Measurements from ENCODE around the gene POMGNT2. TPM values are rescaled to one million over a fixed set of nuclear protein-coding genes. Genes with fewer than 3 reads are reported as not detected.

POMGNT2 gene
- total and polyA plus RNA-seq, 2 donors (not counting 1 experiment from before 2014, with no cell fraction given): 2.8 to 3.1 TPM

DNA sequence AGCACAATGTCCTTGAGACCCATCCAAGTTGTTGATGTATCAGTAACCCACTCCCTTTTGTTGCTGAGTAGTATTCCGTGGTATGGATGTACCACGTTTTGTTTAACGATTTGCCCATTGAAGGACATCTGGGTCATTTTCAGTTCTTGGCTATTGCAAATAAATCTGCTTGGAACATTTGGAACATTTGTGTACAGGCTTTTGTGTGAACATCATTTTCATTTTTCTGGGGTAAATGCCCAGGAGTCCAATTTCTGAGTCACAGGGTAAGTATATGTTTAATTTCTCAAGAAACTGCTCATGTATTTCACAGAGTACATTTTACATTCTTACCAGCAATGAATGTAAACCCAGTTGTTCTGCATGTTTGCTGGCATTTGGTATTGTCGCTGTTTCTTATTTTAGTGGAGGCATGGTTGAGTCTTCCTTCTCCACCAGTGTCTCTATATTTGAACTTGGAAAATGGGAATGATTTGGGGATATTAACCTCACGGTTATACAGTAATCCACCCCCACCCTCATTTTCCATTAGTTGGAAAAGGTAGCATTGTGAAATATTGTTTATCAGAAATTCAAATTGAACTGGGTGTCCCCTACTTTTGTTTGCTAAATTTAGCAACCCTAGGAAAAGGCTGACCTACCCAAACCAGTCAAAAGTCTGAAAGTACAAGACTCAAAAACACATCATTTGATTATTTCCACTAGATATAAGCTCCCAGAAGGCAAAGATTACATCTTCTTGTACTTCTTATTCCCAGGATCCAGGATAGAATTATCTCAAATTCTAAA is 30.8 kb downstream of the POMGNT2 start:
- no peaks in the 10 kb centered on the region for H3K4me1 Mint-ChIP-seq
- Histone ChIP-seq H3K4me3 (ENCODE audit: control extremely low read depth in 1 of 5, extremely low read depth in 1 of 5, insufficient read depth in 1 of 5, low read depth in 2 of 5, low read length in 4 of 5) (no peak overlapping the region), H3K27me3 (replicated peaks in 1 of 4; ENCODE audit: control extremely low read depth in 1 of 4, control insufficient read depth in 3 of 4, insufficient read depth in 4 of 4, low read length in 3 of 4) (no peaks in the 10 kb centered on the region), H3K9me3 (ENCODE audit: control extremely low read depth in 1 of 3, control insufficient read depth in 2 of 3, insufficient read depth in 1 of 3, low read length in 2 of 3) (peaks cover 0 to 4% (median 0%) of the 10 kb centered on the region in 3 donors), H3K4me1 (ENCODE audit: control insufficient read depth in 2 of 2, insufficient read depth in 2 of 2, low read length in 2 of 2) (no peaks in the 10 kb centered on the region), H4K20me1 (ENCODE audit: control insufficient read depth, insufficient read depth, low read length, poor library complexity, severe bottlenecking) (no peaks in the 10 kb centered on the region), H3K79me2 (ENCODE audit: control insufficient read depth, insufficient read depth, low read length) (no peaks in the 10 kb centered on the region), H2AFZ (ENCODE audit: insufficient read depth, low read depth, low read length, poor library complexity, severe bottlenecking) (no peak overlapping the region), H3K4me2 (replicated peaks; ENCODE audit: low read depth, low read length, poor library complexity, severe bottlenecking) (no peak overlapping the region), H3K9ac (ENCODE audit: low read length) (no peak overlapping the region), H3K27ac (ENCODE audit: low read length in 2 of 2) (no peak overlapping the region), H3K36me3 (replicated peaks in 1 of 2; ENCODE audit: control extremely low read depth in 1 of 2, control insufficient read depth in 1 of 2, extremely low read depth in 1 of 2, insufficient read depth in 2 of 2, low read length in 1 of 2) (peaks cover 0 to 2% of the 10 kb centered on the region in 2 experiments)
- no peaks in the 10 kb centered on the region for H3K9me3 Mint-ChIP-seq (ENCODE audit: insufficient read depth)
- ChIA-PET CTCF (interaction anchor here (0.7 kb wide), 1 partner anchor 96 kb away, joined by 3 read pairs; no protein-coding TSS in a partner anchor), POLR2A (no interaction called here)
- H3K27me3 Mint-ChIP-seq: peaks cover 7% of the 10 kb centered on the region
- no peak overlapping the region for H3K27ac Mint-ChIP-seq
- WGBS (ENCODE audit: insufficient coverage): 95% methylated on average over 3 of the region's 5 CpGs
- DNase-seq: no peak
- ATAC-seq (ENCODE audit: low read depth): no peak
- TF ChIP-seq EZH2 (IDR thresholded peaks at IDR 0.05; ENCODE audit: borderline replicate concordance, insufficient read depth, low read depth, low read length, poor library complexity, severe bottlenecking): no peak
- TF ChIP-seq, protein P1, sequence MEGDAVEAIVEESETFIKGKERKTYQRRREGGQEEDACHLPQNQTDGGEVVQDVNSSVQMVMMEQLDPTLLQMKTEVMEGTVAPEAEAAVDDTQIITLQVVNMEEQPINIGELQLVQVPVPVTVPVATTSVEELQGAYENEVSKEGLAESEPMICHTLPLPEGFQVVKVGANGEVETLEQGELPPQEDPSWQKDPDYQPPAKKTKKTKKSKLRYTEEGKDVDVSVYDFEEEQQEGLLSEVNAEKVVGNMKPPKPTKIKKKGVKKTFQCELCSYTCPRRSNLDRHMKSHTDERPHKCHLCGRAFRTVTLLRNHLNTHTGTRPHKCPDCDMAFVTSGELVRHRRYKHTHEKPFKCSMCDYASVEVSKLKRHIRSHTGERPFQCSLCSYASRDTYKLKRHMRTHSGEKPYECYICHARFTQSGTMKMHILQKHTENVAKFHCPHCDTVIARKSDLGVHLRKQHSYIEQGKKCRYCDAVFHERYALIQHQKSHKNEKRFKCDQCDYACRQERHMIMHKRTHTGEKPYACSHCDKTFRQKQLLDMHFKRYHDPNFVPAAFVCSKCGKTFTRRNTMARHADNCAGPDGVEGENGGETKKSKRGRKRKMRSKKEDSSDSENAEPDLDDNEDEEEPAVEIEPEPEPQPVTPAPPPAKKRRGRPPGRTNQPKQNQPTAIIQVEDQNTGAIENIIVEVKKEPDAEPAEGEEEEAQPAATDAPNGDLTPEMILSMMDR (IDR thresholded peaks at IDR 0.05): no peak
- H3K4me3 Mint-ChIP-seq: no peak overlapping the region
- intact Hi-C loops (cut with micrococcal nuclease): no loop called here

DNA sequence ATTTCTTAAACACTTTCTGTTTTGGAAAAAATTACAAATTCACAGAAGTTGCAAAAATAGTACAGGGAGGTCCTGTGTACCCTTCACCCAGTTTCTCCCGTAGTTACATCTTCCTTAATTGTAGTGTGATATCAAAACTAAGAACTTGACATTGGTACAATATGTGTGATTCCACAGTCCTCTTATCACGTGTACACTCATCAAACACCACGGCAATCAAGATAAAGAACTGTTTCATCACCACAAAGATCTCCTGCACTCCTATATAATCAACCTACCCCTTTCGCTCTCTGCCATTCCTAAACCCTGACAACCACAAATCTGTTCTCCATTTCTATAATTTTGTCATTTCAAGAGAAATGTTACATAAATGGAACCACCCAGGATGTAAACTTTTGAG is 31.4 kb downstream of the POMGNT2 start:
- no peak for DNase-seq
- no peaks in the 10 kb centered on the region for H3K4me1 Mint-ChIP-seq
- Histone ChIP-seq H3K27me3 (replicated peaks in 1 of 4; ENCODE audit: control extremely low read depth in 1 of 4, control insufficient read depth in 3 of 4, insufficient read depth in 4 of 4, low read length in 3 of 4) (no peaks in the 10 kb centered on the region), H3K4me1 (ENCODE audit: control insufficient read depth in 2 of 2, insufficient read depth in 2 of 2, low read length in 2 of 2) (no peaks in the 10 kb centered on the region), H3K36me3 (replicated peaks in 1 of 2; ENCODE audit: control extremely low read depth in 1 of 2, control insufficient read depth in 1 of 2, extremely low read depth in 1 of 2, insufficient read depth in 2 of 2, low read length in 1 of 2) (peaks cover 0 to 2% of the 10 kb centered on the region in 2 experiments), H3K27ac (ENCODE audit: low read length in 2 of 2) (no peak overlapping the region), H3K9ac (ENCODE audit: low read length) (no peak overlapping the region), H4K20me1 (ENCODE audit: control insufficient read depth, insufficient read depth, low read length, poor library complexity, severe bottlenecking) (no peaks in the 10 kb centered on the region), H2AFZ (ENCODE audit: insufficient read depth, low read depth, low read length, poor library complexity, severe bottlenecking) (no peak overlapping the region), H3K9me3 (ENCODE audit: control extremely low read depth in 1 of 3, control insufficient read depth in 2 of 3, insufficient read depth in 1 of 3, low read length in 2 of 3) (peaks cover 0 to 4% (median 0%) of the 10 kb centered on the region in 3 donors), H3K4me2 (replicated peaks; ENCODE audit: low read depth, low read length, poor library complexity, severe bottlenecking) (no peak overlapping the region), H3K79me2 (ENCODE audit: control insufficient read depth, insufficient read depth, low read length) (no peaks in the 10 kb centered on the region), H3K4me3 (ENCODE audit: control extremely low read depth in 1 of 5, extremely low read depth in 1 of 5, insufficient read depth in 1 of 5, low read depth in 2 of 5, low read length in 4 of 5) (no peak overlapping the region)
- ChIA-PET CTCF (no interaction called here), POLR2A (no interaction called here)
- 100% methylated on average over 3 of the region's 4 CpGs for WGBS (ENCODE audit: insufficient coverage)
- no peak for ATAC-seq (ENCODE audit: low read depth)
- intact Hi-C loops (cut with micrococcal nuclease): no loop called here
- H3K4me3 Mint-ChIP-seq: no peak overlapping the region
- peaks cover 7% of the 10 kb centered on the region for H3K27me3 Mint-ChIP-seq
- no peaks in the 10 kb centered on the region for H3K9me3 Mint-ChIP-seq (ENCODE audit: insufficient read depth)
- H3K27ac Mint-ChIP-seq: no peak overlapping the region
- TF ChIP-seq EZH2 (IDR thresholded peaks at IDR 0.05; ENCODE audit: borderline replicate concordance, insufficient read depth, low read depth, low read length, poor library complexity, severe bottlenecking): no peak
- TF ChIP-seq, protein P1 (IDR thresholded peaks at IDR 0.05): no peak
